GM23248 (cell line): ENCODE measurements around the gene BTN2A1. TPM values are rescaled to one million over a fixed set of nuclear protein-coding genes. Genes with fewer than 3 reads are reported as not detected.

Source experiments
- DNase-seq: peaks from one replicate; pipeline ENCODE4 v3.0.0-alpha.2; 2015
- H2AFZ ChIP-seq: fragments of 200-600 bp; sonication (generic); 2 replicates; pipeline ENCODE4 v1.6.1; 2016; ENCODE audit warnings: antibody characterized with exemption
- H3F3A ChIP-seq: fragments of 200-600 bp; sonication (generic); 2 replicates; pipeline ENCODE4 v1.6.1; 2016; ENCODE audit warnings: mild to moderate bottlenecking, antibody characterized with exemption, mixed run types; ENCODE audit not compliant: insufficient read depth
- H3K27ac ChIP-seq: fragments of 200-600 bp; sonication (generic); 2 replicates; pipeline ENCODE4 v1.5.1; 2016; ENCODE audit warnings: mild to moderate bottlenecking
- H3K27me3 ChIP-seq: fragments of 200-600 bp; sonication (generic); replicated peaks from 2 replicates; pipeline ENCODE4 v1.6.1; 2016; ENCODE audit warnings: mild to moderate bottlenecking; ENCODE audit not compliant: insufficient read depth
- H3K36me3 ChIP-seq: fragments of 200-600 bp; sonication (generic); 2 replicates; pipeline ENCODE4 v1.6.1; 2016; ENCODE audit warnings: low read depth, mild to moderate bottlenecking
- H3K4me1 ChIP-seq: fragments of 200-600 bp; sonication (generic); 2 replicates; pipeline ENCODE4 v1.6.1; 2016; ENCODE audit warnings: mild to moderate bottlenecking; ENCODE audit not compliant: insufficient read depth
- H3K4me2 ChIP-seq: fragments of 200-600 bp; sonication (generic); one replicate; pipeline ENCODE4 v1.6.1; 2016; ENCODE audit warnings: mild to moderate bottlenecking; ENCODE audit not compliant: unreplicated experiment
- H3K4me3 ChIP-seq: fragments of 200-600 bp; sonication (generic); 2 replicates; pipeline ENCODE4 v1.5.1; 2016; ENCODE audit warnings: mild to moderate bottlenecking
- H3K79me2 ChIP-seq: fragments of 200-600 bp; sonication (generic); 2 replicates; pipeline ENCODE4 v1.6.1; 2016; ENCODE audit warnings: mild to moderate bottlenecking; ENCODE audit not compliant: insufficient read depth
- H3K9ac ChIP-seq: fragments of 200-600 bp; sonication (generic); 2 replicates; pipeline ENCODE4 v1.6.1; 2016; ENCODE audit warnings: mild to moderate bottlenecking
- H3K9me2 ChIP-seq: fragments of 200-600 bp; sonication (generic); 2 replicates; pipeline ENCODE4 v1.6.1; 2016; ENCODE audit warnings: mixed run types, mild to moderate bottlenecking, moderate library complexity; ENCODE audit not compliant: insufficient read depth
- H3K9me3 ChIP-seq: fragments of 200-600 bp; sonication (generic); one replicate; pipeline ENCODE4 v1.6.1; 2017; ENCODE audit warnings: low read depth
- H4K20me1 ChIP-seq: fragments of 200-600 bp; sonication (generic); 2 replicates; pipeline ENCODE4 v1.6.0; 2016; ENCODE audit not compliant: insufficient read depth
- EZH2 ChIP-seq: fragments of 200-600 bp; sonication (generic); IDR thresholded peaks from 2 replicates; pipeline ENCODE4 v1.6.1; 2018; ENCODE audit warnings: antibody characterized with exemption, mild to moderate bottlenecking; ENCODE audit not compliant: insufficient read depth, poor library complexity, severe bottlenecking
- EZH2phosphoT487 ChIP-seq: fragments of 200-600 bp; sonication (generic); IDR thresholded peaks from 2 replicates; pipeline ENCODE4 v1.6.1; 2018; ENCODE audit warnings: antibody characterized with exemption, moderate library complexity, mild to moderate bottlenecking, low read depth; ENCODE audit not compliant: insufficient read depth
- WGBS, 2 experiments: methylation state at CpG; one replicate each; pipeline ENCODE4 v1.1.6; 2015 to 2017; ENCODE audit warnings: low lambda C conversion rate in 2 of 2, low coverage in 1 of 2; ENCODE audit errors: missing lambda C conversion rate in 2 of 2; 5-methylcytosine and 5-hydroxymethylcytosine counted together
- in situ Hi-C: fragments of 300-500 bp; cut with MboI; formaldehyde crosslinking; loops from 2 replicates; pipeline ENCODE4 v1.15.0; 2020
- polyA plus RNA-seq: library from polyadenylated mRNA; unstranded; fragments of >200 nt; fragmentation: Nextera tagmentation; extraction: Ambion mirVana; gene quantifications from 2 replicates; pipeline ENCODE4 v1.2.1, GENCODE V29; 2016
- total RNA-seq: library from RNA; depleted of rRNA; stranded (reverse); fragments of >200 nt; shearing (Covaris generic); gene quantifications from 2 replicates; pipeline ENCODE4 v1.2.3, GENCODE V29; 2014

The BTN2A1 gene
- total and polyA plus RNA-seq, 2 experiments from 2014 or later = 15.0 to 18.4 TPM

DNA sequence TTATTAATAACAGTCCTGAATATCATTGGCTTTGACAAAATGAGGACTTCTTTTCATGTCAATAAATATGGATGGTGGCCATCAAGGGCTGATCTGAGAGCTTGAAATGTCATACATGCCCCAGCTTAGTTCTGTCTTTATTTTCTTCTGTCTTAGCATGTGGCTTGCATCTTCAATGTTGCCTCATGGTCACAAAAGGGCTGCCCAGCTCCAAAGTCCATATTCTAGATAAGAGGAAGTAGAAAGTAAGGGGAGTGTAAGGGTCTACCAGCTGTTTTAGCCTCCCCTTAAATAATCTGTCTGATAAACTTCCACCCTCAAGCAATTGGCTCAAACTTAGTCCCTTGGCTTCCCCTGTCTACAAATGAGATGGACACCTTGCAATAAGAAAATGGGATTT is 14.2 kb downstream of the BTN2A1 start:
- in situ Hi-C loops = no loop called here

GRCh38 chr6:26472549-26473290 is 15.0 kb downstream of the BTN2A1 start:
- Histone ChIP-seq H3K4me1 (peaks cover 26% of the 10 kb centered on the region), H3K9ac (peak overlapping the region; percentile 89), H3K4me2 (peak overlapping the region; percentile 100), H2AFZ (peak overlapping the region; percentile 84), H3K79me2 (peaks cover 3% of the 10 kb centered on the region; the same call in 1 of the 2 replicates), H4K20me1 (no peaks in the 10 kb centered on the region), H3F3A (peaks cover 57% of the 10 kb centered on the region), H3K27me3 (no peaks in the 10 kb centered on the region), H3K36me3 (0 out of 2 replicates have a peak, but pooled peaks cover 6% of the 10 kb centered on the region), H3K9me3 (no peaks in the 10 kb centered on the region), H3K4me3 (peak overlapping the region; percentile 76), H3K27ac (peak overlapping the region; percentile 95), H3K9me2 (no peaks in the 10 kb centered on the region)
- DNase-seq = no peak
- 84 to 91% methylated on average over 4 of the region's 4 CpGs for WGBS, 2 experiments
- TF ChIP-seq EZH2 = no peak
- TF ChIP-seq EZH2phosphoT487 = no peak
- in situ Hi-C loops = no loop called here

More for the DNA sequence above, 14.2 kb downstream of the BTN2A1 start:
- no peaks in the 10 kb centered on the region for H3K27me3 ChIP-seq
- peaks cover 26% of the 10 kb centered on the region for H3K4me1 ChIP-seq
- no peak overlapping the region for H3K27ac ChIP-seq
- H3K9me2 ChIP-seq = no peaks in the 10 kb centered on the region
- H3K4me3 ChIP-seq = no peak overlapping the region
- no peak for DNase-seq
- H3K9me3 ChIP-seq = no peaks in the 10 kb centered on the region
- H3K4me2 ChIP-seq = no peak overlapping the region
- H3K36me3 ChIP-seq = 0 out of 2 replicates have a peak, but pooled peaks cover 13% of the 10 kb centered on the region
- H2AFZ ChIP-seq = no peak overlapping the region
- TF ChIP-seq EZH2phosphoT487 (no peak), EZH2 (no peak)
- peaks cover 3% of the 10 kb centered on the region; the same call in 1 of the 2 replicates for H3K79me2 ChIP-seq
- H4K20me1 ChIP-seq = no peaks in the 10 kb centered on the region
- H3K9ac ChIP-seq = no peak overlapping the region
- peaks cover 57% of the 10 kb centered on the region for H3F3A ChIP-seq

GRCh38 chr6:26473429-26473757 is 15.6 kb downstream of the BTN2A1 start:
- Histone ChIP-seq H3K36me3 (0 out of 2 replicates have a peak, but pooled peaks cover 4% of the 10 kb centered on the region), H4K20me1 (no peaks in the 10 kb centered on the region), H3K79me2 (peaks cover 3% of the 10 kb centered on the region; the same call in 1 of the 2 replicates), H3K9ac (peak overlapping the region; percentile 89), H3K9me2 (no peaks in the 10 kb centered on the region), H3F3A (peaks cover 57% of the 10 kb centered on the region), H3K9me3 (no peaks in the 10 kb centered on the region), H3K27me3 (no peaks in the 10 kb centered on the region), H2AFZ (peak overlapping the region; percentile 84), H3K4me2 (peak overlapping the region; percentile 100), H3K4me3 (peak overlapping the region; percentile 76), H3K27ac (peak overlapping the region; percentile 95), H3K4me1 (peaks cover 26% of the 10 kb centered on the region)
- no peak for TF ChIP-seq EZH2
- no peak for TF ChIP-seq EZH2phosphoT487
- in situ Hi-C loops = no loop called here
- WGBS, 2 experiments = 78 to 88% methylated on average over 1 of the region's 1 CpG
- DNase-seq = no peak

- H3K9me3 ChIP-seq = no peaks in the 10 kb centered on the region
- peak overlapping the region; percentile 76 for H3K4me3 ChIP-seq
- TF ChIP-seq EZH2phosphoT487 (no peak), EZH2 (no peak)
- peak overlapping the region; percentile 95 for H3K27ac ChIP-seq
- peak overlapping the region; percentile 89 for H3K9ac ChIP-seq
- H3K4me2 ChIP-seq = peak overlapping the region; percentile 100
- H2AFZ ChIP-seq = peak overlapping the region; percentile 84
- in situ Hi-C loops = no loop called here
- H3K9me2 ChIP-seq = no peaks in the 10 kb centered on the region
- peaks cover 26% of the 10 kb centered on the region for H3K4me1 ChIP-seq
- H3K79me2 ChIP-seq = peaks cover 3% of the 10 kb centered on the region; the same call in 1 of the 2 replicates
- DNase-seq = peak; percentile 97
- H3F3A ChIP-seq = peaks cover 57% of the 10 kb centered on the region
- H3K27me3 ChIP-seq = no peaks in the 10 kb centered on the region
- 1 to 2% methylated on average over 12 of the region's 12 CpGs for WGBS, 2 experiments
- no peaks in the 10 kb centered on the region for H4K20me1 ChIP-seq
- H3K36me3 ChIP-seq = 0 out of 2 replicates have a peak, but pooled peaks cover 3% of the 10 kb centered on the region
Measured at GRCh38 chr6:26473758-26474438, 16.1 kb downstream of the BTN2A1 start.
